Stimulated activated CD4-positive, alpha-beta T cell treated with anti-CD3 and anti-CD28 coated beads, Interleukin-1b, Interleukin-23, amount 100 ng/mL, for 1 hour (primary cell): ENCODE results near the gene JMJD1C.

ENCODE experiments used
- DNase-seq, 2 donors: peaks; one replicate each; pipeline ENCODE4 v3.0.0-alpha.2; 2020; ENCODE audit warnings: low read depth in 2 of 2

The JMJD1C gene

DNA sequence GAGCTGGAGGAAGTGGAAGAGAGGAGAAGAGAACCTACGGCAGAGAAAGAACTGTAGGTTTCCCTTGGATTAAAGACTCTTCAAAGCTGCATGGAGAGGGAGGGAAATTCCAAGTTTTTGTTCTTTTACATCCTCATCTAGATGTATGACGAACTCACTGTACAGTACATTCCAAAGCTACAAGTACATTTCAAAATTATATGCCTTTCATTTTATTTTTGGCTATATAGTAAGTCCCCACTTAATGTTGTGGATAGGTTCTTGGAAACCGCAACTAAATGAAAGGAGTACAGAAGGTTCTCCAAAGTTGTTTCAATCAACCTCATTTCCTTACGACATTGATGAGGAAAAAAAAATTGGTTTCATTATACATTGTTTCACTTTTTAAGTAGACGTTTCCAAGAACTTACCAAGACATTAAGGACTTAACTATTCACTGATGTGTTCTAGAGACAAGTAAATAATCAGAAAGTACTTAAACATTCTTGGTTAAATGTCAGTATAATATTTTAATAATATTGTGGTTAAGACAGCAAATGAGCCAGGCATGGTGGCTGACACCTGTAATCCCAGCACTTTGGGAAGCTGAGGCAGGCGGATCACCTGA lies 16.1 kb upstream of the JMJD1C start:
- DNase-seq: no peak

DNA sequence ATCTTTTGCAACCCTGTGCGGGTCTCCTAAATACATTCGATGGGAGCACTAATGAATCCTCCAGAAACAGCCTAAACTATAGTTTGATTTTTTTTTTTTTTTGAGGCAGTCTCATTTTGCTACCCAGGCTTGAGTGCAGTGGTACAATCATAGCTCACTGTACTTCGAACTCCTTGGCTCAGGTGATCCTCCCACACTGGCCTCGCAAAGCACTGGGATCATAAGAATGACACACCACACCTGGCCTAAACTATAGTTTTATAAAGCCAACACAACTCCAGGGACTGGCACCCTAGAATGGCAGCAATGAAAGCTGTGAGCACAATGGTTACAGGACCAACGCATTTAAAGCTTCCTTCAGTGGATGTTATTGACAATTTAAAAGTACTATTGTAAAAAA lies 14.5 kb upstream of the JMJD1C start:
- no peak for DNase-seq

DNA sequence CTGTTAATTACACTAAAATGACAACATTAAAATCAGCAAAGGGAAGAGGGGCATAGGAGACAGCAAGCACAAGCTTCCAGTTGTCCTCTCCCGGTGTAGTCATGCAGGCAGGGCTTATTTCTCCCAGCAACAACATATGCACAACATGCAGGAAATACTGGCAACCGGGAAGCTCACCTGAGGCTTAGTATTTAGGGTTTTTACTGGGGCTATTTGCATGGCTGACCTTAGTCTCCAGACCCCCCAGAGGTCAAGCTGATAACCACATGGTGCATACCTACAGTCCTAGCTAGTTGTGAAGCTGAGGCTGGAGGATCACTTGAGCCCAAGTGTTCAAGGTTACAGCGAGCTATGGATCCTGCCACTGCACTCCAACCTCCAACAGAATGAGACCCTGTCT lies 12.8 kb upstream of the JMJD1C start:
- DNase-seq: no peak

DNA sequence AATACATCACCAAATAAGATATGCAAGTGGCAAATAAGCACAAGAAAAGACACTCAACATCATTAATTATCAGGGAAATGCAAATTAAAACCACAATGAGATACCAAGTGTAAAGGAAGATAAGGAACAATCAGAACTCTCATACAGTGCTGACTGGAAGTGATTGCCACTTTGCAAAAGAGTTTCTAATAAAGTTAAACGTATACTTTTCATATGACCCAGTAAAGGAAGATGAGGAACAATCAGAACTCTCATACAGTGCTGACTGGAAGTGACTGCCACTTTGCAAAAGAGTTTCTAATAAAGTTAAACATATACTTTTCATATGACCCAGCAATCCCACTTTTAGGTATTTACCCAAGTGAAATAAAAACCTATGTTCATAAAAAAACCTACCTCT lies 12.2 kb upstream of the JMJD1C start:
- no peak for DNase-seq

DNA sequence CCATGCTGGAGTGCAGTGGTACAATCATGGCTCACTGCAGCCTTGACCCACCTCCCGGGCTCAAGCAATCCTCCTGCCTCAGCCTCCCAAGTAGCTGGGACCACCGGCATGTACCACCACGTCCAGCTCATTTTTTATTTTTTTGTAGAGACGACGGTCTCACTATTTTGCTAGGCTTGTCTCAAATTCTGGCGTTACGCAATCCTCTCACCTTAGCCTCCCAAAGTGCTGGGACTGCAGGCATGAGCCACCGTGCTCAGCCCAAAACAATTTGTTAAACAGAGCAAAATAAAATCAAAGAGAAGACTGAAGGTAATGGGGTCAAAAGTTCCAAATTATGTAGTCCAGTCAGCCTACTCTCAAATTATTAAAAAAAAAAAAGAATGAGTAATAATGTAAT lies 8.7 kb upstream of the JMJD1C start:
- DNase-seq: no peak

DNA sequence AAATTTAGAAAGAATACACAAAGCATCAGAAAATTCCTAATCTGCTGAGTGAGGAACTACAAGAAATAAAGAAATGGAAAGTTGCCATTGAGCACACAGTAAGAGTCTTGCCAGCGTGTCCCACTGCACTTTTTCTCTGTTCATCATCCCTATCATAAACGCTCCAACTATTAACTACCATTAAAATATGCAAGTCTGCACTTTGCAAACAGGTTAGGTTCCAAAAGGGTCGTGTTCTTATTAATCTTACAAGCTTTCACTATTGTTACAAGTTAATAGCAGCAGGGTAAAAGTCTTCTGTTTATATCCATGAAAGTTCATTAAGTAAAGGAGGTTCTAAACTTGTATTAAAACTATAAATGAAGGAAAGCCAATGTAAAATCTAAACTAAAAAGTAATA lies 5.2 kb upstream of the JMJD1C start:
- DNase-seq: no peak

DNA sequence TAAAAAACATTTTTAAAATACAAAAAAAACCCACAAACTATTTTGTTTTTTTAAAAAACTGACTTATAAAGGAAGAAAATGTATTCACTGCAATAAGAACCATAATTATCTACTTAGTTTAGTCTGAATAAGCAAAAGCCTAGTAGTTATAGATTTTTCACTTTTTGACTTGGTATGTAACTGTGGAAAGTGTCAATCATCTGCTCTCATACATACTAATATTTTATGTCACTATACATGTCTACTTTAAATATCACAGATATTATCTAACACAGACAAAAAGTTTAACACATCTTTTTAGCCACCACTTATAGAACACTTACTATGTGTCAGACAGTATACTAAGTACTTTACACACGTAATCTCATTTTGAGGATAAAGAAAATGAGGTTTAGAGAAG lies 3.2 kb upstream of the JMJD1C start:
- no peak for DNase-seq

DNA sequence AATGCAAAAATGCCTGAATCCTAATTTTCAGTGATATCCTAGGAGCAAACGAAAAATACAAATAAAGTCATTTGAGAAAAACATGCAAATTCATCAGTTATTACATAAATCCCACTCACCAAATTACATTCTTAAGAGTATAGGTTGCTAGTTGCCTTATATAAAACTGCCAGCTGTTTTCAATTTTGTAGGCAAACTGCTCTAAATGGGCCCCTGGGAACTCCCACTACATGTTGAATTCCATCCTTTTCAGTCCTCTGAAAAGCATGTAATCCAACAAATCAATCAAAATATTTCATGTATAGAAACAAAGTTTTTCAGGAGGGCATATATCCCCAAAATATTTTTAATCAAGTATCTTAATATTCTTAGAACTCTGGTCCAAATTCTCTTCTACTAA lies 2.1 kb upstream of the JMJD1C start:
- DNase-seq: no peak

DNA sequence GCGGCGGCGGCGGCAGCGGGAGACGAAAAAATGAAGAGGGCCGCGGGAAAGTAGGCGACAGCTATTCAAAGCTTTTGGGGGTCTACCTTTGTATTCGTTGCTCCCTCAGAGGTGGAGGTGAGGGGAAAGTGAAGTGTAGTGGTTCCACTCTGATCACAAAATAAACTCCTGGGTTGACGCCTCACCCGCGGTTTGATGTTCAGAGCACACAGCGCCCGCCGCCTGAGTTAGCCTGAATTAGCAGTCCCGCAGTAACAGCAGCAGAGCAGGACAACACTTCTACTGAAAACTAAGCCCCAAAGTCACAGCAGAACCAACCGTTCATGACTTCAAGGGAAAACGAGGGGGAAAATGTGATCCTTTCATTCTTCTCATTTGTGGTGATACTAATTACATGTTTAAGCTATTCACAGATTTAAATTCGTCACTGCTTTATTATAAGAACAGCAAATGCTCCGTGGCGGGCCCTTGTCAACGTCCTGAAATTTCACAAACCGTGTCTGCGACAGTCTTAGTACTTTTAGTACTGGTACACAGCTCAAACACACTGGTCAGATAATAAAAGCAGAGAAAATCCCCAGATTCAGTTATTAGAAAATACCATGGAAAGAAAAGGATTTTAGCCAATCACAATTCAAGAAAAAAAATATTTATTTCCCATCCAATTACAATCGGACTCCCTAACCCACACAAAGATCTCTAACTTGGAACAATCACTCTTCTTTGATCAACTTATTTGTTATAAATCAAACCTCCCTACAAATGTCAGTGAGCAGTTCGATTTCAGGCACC lies 563 bp upstream of the JMJD1C start:
- DNase-seq: no peak

DNA sequence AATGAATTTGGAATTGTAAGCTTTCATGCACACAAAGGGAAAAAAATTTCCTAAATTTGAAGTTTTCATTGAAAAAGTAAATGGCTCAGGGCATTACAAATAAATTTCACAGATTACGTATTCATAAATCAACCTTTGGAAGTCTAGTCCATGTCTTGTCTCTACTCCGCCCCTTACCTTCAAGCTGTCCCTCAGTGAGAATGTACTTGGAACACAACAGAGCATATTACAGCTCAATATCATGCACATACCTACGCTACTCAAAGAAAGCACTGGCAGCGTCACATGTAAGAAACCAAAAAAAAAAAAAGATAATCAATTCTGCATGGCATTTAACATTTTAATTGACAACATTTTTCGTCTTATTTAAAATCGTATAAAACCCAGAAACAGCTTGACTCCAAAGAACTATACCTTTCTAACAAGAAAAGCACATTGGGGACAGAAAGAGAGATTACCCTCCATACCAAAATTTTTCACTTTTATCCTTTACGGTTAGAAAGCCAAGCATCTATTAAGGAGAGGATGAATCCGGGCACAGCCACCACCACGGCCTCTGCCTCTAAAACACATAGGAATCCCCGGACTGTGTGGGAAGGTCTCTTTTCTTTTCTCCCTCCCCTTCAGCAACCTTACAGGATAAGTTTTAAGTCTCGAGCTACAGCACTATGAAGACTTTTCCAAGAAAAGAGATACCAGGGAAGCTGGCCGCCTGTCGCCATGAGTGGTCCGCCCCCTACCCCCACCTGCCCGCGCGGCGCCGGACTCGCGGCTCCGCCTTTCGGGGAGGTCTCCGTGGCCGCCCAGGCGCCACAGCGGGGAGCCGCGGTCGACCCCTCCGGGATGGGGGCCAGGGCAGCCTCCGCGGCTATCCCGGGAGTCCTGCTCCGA lies 1.1 kb downstream of the JMJD1C start:
- no peak for DNase-seq

DNA sequence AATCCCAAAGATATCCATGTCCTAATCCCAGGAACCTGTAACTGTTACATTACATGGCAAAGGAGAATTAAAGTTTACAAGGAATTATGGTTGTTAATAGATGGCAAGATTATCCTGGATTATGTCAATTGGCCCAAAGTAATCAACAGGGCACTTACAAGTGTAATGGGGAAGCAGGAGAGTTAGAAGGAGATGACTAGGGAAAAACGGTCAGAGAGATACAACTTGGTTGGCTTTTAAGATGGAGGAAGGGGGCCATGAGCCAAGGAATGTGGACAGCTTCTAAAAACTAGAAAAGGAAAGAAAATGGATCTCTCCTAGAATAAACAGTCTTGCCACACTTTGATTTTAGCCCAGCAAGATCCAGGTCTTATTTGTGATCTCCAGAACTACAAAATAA lies 3.3 kb downstream of the JMJD1C start:
- DNase-seq: no peak

DNA sequence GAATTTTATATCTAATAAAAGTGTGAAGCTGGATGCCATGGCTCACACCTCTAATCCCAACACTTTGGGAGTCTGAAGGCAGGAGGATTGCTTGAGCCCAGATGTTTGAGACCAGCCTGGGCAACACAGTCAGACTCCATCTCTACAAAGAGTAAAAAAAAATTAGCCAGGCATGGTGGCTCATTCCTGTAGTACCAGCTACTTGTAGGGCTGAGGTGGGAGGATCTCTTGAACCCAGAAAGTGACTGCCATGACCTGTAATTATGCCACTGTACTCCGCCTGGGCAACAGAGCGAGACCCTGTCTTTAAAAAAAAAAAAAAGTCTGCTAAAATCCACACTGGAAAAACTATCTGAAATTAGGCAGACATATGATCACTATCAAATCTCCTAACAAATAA lies 7.6 kb downstream of the JMJD1C start:
- no peak for DNase-seq

DNA sequence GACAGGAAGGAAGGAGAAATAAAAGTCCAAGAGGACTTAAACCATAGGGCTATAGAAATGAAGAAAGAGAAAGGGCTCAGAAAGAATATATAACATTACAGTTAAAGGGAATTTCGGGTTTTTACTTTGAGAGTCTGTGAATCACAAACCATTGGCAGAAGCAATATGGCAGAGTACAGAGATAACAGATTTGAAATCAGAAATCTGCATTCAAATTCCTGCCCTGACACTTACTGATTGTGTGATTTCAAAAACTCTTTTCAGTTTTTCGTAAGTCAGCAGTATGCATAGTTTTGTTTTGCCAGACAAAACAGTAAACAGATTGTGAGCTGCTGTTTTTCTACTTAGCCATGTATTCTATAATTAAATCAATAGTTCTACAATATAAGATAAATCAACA lies 8.2 kb downstream of the JMJD1C start:
- no peak for DNase-seq

DNA sequence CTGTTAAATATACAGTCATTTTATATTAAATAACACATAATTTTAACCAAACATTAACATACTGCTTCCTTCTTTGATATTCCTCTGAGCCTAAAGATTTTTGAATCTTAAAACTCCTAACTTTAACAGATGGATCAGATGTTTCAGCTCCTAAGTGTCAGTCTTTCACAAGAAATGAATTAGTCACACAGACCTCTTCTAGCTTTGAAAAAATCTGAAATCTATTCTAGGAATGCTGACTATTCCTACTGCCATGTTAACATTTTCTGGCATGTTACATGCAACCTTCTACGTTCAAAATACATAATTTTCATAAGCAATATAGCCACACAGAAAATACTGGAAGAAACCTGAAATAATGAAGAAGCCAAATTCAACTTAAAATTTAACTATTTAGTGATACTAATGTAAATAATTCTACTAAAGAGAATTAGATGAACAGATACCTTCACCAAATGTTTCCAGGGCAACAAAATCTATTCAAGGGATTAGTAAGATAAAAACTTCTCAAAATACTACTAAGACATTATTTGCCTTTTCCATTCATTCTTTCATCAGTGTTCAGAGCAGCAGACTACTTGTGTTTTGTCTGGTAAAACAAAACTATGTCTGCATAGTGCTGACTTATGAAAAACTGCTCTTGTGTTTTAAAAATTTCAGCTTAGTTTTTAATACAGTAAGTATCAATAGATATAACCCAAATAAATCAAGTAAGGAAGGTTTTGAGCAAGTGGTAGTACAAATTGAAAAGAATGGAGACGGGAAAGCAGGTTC lies 9.2 kb downstream of the JMJD1C start:
- DNase-seq: no peak

DNA sequence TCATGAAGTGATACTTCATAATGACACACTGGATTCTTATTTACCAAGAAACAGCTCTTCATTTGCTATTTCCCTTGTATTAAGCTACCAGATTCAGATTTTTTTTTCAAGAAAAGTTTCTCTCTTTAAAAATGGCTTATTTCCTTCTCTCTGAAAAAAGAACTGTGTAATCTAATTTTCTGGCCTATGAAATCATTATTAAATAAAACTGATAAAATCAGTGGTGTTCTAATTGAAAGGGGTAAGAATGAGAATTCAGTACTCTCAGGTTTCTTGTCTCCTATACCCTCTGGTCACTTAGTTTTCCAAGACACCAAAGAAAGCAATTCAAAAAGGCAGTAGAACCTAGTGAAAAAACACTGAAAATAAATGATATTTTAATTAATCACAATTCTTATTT lies 10.3 kb downstream of the JMJD1C start:
- no peak for DNase-seq

DNA sequence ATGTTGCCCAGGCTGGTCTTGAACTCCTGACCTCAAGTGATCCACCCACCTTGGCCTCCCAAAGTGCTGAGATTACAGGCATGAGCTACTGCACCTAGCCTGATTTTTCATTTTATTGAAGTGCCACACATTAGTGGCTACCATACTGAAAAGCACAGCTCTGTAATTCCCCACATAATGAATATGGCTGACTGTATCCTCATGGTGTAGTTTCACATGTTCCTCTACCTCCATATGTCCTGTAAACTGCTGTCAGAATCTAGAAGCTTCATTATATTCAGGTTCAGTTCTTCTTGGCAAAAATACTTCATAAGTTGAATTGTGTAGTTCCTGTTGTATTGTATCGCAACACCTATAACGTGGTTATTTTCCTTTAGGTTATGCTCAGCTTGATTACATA lies 11.1 kb downstream of the JMJD1C start:
- no peak for DNase-seq

DNA sequence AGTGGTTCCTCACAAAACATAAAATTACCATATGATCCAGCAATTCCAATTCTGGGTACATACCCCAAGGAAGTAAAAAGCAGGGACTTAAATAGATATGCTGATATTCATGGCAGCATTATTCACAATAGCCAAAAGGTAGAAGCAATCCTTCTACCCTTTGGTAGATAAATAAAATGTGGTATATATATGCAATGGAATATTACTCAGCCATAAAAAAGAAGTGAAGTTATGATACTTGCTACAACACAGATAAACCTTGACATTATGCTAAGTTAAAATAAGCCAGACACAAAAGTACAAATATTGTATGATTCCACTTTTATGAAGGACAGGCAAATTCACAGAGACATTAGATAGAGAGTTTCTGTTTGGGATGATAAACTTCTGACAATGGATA lies 13.3 kb downstream of the JMJD1C start:
- no peak for DNase-seq

DNA sequence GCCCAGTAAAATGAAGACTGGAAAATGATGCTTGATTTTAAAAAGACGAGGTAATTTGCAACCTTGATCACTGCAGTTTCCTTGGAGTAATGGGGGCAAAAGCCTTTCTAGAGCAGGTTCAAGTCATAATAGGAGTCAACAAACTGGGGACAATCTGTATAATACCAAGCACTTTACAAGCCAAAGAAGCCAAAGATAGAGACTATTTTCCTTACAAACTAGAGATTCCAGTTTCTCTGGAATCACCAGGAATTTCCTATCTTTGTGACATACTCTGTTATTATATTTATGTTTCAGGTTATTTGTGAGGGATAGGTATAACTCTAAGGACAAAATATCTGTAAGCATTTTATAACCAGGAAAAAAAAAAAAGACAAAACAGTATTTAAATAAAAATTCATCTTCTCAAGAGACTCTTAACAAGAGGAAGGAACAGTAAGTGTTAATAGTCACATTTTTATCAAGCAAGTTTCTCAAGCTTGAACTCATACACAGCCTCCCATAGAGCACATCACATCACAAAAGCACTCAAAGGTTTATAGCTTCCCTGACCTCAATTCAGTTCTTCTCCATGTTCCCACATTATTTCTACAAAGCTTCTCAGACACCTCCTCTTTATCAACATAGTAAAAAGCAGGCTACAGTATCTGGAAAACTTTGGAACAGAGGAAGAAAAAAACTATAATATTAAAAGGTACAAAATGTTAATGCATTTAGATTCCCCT lies 18.9 kb downstream of the JMJD1C start:
- DNase-seq: no peak

DNA sequence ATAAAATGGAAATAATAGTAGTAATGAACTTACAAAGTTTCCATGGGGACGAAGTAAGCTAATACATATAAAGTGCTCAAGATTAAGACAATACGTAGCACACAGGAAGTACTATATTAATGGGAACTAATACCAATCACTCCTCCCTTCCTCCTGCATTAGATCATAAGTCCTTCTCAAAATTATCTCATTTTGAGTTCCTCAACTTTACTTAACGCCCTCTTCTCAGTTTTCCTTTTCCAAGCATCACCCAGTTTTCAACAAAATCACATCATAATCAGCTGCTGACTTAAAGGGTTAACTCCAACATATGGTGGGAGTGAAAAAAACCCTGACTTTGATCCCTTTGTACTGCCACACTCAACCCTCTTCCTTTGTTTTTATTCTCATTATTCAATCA lies 24.4 kb downstream of the JMJD1C start:
- no peak for DNase-seq

DNA sequence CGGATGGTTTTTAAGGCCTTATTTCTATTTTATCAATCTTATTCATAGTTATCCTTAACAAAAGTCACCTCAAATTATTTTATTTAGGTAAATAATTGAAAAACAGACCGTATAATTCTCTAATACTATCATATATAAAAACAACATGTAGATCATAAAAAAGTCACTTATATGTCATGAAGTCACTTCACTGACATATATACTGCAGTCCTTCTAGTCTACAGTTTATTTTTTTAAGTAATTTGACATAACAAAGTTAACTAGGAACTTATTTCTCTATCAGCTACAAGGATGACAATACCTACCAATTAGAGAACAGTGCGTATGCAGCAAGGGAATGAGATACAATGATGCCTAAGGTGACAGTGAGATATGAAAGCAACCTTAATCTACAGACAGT lies 26.2 kb downstream of the JMJD1C start:
- DNase-seq: no peak
